Measurements from ENCODE around the gene CXCL16.

Gene CXCL16

DNA sequence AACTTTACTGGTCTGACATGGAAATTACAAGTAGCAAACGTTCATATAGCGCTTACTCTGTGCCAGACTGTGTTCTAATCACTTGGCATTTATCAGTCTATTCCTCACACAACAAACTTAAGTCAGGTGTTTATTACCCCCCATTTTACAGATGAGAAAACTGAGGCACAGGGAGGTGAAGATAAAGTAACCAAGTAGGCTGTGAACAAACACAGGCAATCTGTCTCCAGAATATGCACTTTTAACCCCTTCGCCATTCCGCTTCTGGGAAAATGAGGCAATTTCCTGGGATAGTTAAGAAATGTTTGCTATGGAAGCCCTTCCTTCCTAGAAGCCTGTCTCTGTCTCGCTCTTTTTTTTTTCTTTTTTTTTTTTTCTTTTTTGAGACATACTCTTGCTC, 12.2 kb upstream of the CXCL16 start:
- ATAC-seq, result no peak
- TF ChIP-seq CSDC2 (CRISPR knock-in tag; IDR thresholded peaks at IDR 0.05) (no peak), ISL1 (CRISPR knock-in tag; IDR thresholded peaks at IDR 0.05) (no peak), OSR1 (CRISPR knock-in tag; IDR thresholded peaks at IDR 0.05) (no peak), GLIS3 (CRISPR knock-in tag; IDR thresholded peaks at IDR 0.05) (no peak), ZC3H10 (CRISPR knock-in tag; IDR thresholded peaks at IDR 0.05) (no peak), ARNTL (CRISPR knock-in tag; IDR thresholded peaks at IDR 0.05; ENCODE audit: borderline replicate concordance, low read depth) (no peak), BACH2 (CRISPR knock-in tag; IDR thresholded peaks at IDR 0.05; ENCODE audit: borderline replicate concordance) (no peak), ZFP3 (CRISPR knock-in tag; IDR thresholded peaks at IDR 0.05) (no peak), ESRRG (CRISPR knock-in tag; IDR thresholded peaks at IDR 0.05) (no peak), PPARA (CRISPR knock-in tag; IDR thresholded peaks at IDR 0.05; ENCODE audit: borderline replicate concordance) (no peak), ZNF70 (CRISPR knock-in tag; IDR thresholded peaks at IDR 0.05) (no peak), TOX (CRISPR knock-in tag; IDR thresholded peaks at IDR 0.05; ENCODE audit: borderline replicate concordance) (no peak), ZFP30 (CRISPR knock-in tag; IDR thresholded peaks at IDR 0.05) (no peak), ZNF8 (CRISPR knock-in tag; IDR thresholded peaks at IDR 0.05) (no peak)
- TF ChIP-seq, protein P1, sequence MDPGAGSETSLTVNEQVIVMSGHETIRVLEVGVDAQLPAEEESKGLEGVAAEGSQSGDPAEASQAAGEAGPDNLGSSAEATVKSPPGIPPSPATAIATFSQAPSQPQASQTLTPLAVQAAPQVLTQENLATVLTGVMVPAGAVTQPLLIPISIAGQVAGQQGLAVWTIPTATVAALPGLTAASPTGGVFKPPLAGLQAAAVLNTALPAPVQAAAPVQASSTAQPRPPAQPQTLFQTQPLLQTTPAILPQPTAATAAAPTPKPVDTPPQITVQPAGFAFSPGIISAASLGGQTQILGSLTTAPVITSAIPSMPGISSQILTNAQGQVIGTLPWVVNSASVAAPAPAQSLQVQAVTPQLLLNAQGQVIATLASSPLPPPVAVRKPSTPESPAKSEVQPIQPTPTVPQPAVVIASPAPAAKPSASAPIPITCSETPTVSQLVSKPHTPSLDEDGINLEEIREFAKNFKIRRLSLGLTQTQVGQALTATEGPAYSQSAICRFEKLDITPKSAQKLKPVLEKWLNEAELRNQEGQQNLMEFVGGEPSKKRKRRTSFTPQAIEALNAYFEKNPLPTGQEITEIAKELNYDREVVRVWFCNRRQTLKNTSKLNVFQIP (CRISPR knock-in tag; IDR thresholded peaks at IDR 0.05; ENCODE audit: borderline replicate concordance, low read depth), result no peak
- TF ChIP-seq, protein P2, sequence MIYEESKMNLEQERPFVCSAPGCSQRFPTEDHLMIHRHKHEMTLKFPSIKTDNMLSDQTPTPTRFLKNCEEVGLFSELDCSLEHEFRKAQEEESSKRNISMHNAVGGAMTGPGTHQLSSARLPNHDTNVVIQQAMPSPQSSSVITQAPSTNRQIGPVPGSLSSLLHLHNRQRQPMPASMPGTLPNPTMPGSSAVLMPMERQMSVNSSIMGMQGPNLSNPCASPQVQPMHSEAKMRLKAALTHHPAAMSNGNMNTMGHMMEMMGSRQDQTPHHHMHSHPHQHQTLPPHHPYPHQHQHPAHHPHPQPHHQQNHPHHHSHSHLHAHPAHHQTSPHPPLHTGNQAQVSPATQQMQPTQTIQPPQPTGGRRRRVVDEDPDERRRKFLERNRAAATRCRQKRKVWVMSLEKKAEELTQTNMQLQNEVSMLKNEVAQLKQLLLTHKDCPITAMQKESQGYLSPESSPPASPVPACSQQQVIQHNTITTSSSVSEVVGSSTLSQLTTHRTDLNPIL (CRISPR knock-in tag; IDR thresholded peaks at IDR 0.05; ENCODE audit: low read depth), result no peak
- TF ChIP-seq, protein P3, sequence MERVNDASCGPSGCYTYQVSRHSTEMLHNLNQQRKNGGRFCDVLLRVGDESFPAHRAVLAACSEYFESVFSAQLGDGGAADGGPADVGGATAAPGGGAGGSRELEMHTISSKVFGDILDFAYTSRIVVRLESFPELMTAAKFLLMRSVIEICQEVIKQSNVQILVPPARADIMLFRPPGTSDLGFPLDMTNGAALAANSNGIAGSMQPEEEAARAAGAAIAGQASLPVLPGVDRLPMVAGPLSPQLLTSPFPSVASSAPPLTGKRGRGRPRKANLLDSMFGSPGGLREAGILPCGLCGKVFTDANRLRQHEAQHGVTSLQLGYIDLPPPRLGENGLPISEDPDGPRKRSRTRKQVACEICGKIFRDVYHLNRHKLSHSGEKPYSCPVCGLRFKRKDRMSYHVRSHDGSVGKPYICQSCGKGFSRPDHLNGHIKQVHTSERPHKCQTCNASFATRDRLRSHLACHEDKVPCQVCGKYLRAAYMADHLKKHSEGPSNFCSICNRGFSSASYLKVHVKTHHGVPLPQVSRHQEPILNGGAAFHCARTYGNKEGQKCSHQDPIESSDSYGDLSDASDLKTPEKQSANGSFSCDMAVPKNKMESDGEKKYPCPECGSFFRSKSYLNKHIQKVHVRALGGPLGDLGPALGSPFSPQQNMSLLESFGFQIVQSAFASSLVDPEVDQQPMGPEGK (CRISPR knock-in tag; IDR thresholded peaks at IDR 0.05; ENCODE audit: borderline replicate concordance), result no peak
- TF ChIP-seq, protein P4, sequence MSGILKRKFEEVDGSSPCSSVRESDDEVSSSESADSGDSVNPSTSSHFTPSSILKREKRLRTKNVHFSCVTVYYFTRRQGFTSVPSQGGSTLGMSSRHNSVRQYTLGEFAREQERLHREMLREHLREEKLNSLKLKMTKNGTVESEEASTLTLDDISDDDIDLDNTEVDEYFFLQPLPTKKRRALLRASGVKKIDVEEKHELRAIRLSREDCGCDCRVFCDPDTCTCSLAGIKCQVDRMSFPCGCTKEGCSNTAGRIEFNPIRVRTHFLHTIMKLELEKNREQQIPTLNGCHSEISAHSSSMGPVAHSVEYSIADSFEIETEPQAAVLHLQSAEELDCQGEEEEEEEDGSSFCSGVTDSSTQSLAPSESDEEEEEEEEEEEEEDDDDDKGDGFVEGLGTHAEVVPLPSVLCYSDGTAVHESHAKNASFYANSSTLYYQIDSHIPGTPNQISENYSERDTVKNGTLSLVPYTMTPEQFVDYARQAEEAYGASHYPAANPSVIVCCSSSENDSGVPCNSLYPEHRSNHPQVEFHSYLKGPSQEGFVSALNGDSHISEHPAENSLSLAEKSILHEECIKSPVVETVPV (CRISPR knock-in tag; IDR thresholded peaks at IDR 0.05), result no peak

DNA sequence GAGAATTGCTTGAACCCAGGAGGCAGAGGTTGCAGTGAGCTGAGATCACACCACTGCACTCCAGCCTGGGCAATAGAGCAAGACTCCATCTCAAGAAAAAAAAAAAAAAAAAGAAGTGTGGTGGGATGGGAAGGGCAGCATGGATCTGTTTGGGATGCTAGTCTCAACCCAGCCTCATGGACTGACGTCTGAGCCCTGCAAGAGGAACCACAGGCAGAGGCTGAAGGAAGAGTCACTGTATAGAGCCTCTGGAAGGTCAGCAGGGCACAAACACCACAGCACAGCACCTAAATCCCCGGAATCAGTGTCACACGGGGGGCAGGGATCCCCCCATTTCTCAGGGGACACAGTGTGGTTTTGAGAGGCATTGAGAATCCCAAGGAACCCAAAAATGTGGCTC, 10.9 kb upstream of the CXCL16 start:
- no peak; the same call in 2 of the 3 replicates for ATAC-seq
- TF ChIP-seq ZNF70 (CRISPR knock-in tag; IDR thresholded peaks at IDR 0.05), result no peak
- TF ChIP-seq OSR1 (CRISPR knock-in tag; IDR thresholded peaks at IDR 0.05), result no peak

DNA sequence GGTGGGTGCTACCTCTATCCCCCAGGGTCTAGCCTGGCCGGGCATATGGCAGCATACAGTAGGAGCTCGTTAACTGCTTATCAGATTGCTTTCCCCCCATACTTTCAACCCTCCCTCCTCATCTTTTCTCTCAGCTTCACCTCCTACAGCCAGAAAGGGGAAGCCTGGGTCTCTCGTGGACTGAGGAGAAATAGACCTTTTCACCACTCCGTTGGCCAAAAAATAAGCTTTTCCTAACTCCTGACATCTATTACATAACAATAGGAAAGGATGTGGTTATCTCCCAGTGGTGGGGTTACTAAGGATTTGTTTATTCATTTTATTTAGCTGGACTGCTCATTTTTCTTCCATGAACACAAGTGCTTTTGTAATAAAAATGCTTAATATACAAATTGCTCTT, 9.0 kb upstream of the CXCL16 start:
- ATAC-seq, result no peak
- TF ChIP-seq ZC3H10 (CRISPR knock-in tag; IDR thresholded peaks at IDR 0.05), result no peak
- no peak for TF ChIP-seq BACH2 (CRISPR knock-in tag; IDR thresholded peaks at IDR 0.05; ENCODE audit: borderline replicate concordance)
- no peak for TF ChIP-seq TOX (CRISPR knock-in tag; IDR thresholded peaks at IDR 0.05; ENCODE audit: borderline replicate concordance)
- TF ChIP-seq, protein P1 (CRISPR knock-in tag; IDR thresholded peaks at IDR 0.05; ENCODE audit: borderline replicate concordance, low read depth), result no peak
- TF ChIP-seq, protein P4 (CRISPR knock-in tag; IDR thresholded peaks at IDR 0.05), result no peak
- no peak for TF ChIP-seq PPARA (CRISPR knock-in tag; IDR thresholded peaks at IDR 0.05; ENCODE audit: borderline replicate concordance)
- no peak for TF ChIP-seq ZNF8 (CRISPR knock-in tag; IDR thresholded peaks at IDR 0.05)
- TF ChIP-seq ZFP3 (CRISPR knock-in tag; IDR thresholded peaks at IDR 0.05), result no peak
- no peak for TF ChIP-seq ZNF565 (CRISPR knock-in tag; conservative IDR thresholded peaks at IDR 0.05; ENCODE audit: low read depth)
- TF ChIP-seq, protein P3 (CRISPR knock-in tag; IDR thresholded peaks at IDR 0.05; ENCODE audit: borderline replicate concordance), result no peak
- TF ChIP-seq TCF4 (CRISPR knock-in tag; IDR thresholded peaks at IDR 0.05; ENCODE audit: borderline replicate concordance), result no peak
- no peak for TF ChIP-seq ARNTL (CRISPR knock-in tag; IDR thresholded peaks at IDR 0.05; ENCODE audit: borderline replicate concordance, low read depth)
- TF ChIP-seq CSDC2 (CRISPR knock-in tag; IDR thresholded peaks at IDR 0.05), result no peak
- TF ChIP-seq, protein P2 (CRISPR knock-in tag; IDR thresholded peaks at IDR 0.05; ENCODE audit: low read depth), result no peak
- TF ChIP-seq SNAI2 (CRISPR knock-in tag; IDR thresholded peaks at IDR 0.05), result no peak
- TF ChIP-seq ISL1 (CRISPR knock-in tag; IDR thresholded peaks at IDR 0.05), result no peak

All from SK-N-SH treated with all-trans-retinoic acid at 6 μM for 48 hours (cell line).